ENCODE results near the gene TCOF1.

Gene TCOF1

DNA sequence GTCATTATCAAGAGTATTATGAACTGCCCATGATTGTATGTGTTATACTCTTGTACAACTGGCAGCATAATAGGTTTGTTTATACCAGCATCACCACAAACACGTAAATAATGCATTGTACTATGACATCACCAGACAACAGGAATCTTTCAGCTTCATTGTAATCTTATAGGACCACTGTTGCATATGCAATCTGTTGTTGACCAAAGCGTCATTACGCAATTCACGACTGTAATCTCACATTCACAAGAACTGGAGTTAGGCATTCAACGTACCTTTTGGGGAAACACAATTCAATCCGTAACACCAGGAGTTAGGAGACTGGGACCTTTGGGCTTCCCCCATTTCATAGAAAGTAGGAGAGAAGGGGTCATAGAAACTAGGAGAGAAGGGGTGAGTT lies 34.4 kb upstream of the TCOF1 start:
- DNase-seq = peak; percentile 29

- no peak for DNase-seq
Measured at GRCh38 chr5:150323819-150324218, 33.7 kb upstream of the TCOF1 start.

DNA sequence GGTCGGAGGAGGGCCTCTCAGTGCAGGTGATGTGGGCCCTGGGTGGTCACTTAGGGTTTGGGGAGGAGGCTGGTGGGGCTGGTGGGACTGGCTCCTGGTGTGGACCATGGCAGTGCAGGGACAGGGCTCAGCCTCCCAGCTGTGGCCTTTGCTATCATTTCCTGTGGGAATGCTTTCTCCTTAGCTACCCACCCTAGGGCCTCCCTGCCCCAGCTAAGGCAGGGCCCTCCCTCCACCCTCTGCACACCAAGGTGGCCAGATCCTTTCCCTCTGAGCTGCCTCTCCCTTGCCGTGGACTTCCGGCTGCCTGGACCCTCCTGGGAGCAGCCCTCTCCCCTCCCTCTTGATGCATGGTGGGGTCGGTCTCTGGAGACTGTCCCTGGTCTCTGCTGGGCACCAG lies 32.1 kb upstream of the TCOF1 start:
- DNase-seq = no peak

GRCh38 chr5:150326707-150327106 lies 30.8 kb upstream of the TCOF1 start:
- DNase-seq = no peak

DNA sequence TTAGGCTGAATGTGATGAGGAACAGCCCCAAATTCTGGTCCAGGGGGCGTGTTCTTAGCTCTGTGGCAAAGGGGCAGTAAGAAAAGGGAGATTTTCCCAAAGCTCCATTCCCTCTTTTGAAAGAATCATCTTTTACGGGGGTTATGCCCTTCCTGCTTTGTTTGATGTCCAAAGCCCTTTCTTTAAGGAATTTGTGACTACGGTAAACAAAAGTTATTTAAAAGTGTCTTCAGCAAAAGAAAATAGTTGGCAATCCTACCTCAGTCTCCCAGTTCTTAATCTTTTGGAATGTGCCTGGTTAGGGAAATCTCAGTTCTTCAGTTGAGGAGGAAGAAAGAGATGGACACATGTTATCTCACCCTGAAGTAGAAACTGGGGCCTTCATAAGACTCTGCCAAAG lies 30.4 kb upstream of the TCOF1 start:
- DNase-seq = no peak

- DNase-seq = no peak
Measured at GRCh38 chr5:150328515-150328914, 29.0 kb upstream of the TCOF1 start.

DNA sequence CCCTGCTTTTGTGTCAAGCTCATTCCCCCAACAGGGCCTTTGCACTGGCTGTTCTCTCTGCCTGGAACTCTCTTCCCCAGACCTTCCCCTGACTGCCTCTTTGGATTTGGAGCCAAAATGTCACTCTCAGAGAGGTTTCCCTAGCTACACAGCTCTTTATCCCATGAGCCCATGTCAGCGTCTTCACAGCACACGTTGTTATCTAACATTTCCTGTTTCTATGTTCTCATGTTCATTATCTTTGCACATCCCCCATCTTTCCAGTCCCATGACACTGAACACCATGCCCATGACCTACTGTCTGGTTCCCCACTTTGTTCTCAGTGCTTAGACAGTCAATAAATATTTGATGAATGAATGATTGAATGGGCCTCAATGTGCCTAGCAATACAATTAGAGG lies 28.5 kb upstream of the TCOF1 start:
- no peak for DNase-seq

- no peak for DNase-seq
Measured at GRCh38 chr5:150329881-150330876, 27.3 kb upstream of the TCOF1 start.

DNA sequence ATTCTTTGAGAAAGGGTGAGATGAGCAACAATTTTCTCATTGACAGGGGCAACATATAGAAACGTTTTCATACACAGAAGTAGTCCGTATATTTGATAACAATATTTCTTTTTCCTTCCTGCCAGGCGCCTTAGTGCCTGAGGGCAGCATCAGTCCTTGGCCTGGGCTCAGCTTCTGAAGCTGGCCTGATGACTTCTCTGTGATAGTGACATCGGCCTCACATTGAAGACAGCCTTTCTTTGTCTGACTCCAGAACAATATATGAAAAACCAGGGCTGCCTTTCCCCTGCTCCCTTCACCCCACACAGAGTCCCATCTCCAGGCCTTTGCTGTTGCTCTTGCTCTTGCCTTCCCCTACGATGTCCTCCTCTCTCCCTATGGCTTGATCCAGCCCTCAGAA lies 24.1 kb upstream of the TCOF1 start:
- no peak for DNase-seq

- no peak for DNase-seq
Measured at GRCh38 chr5:150335778-150336177, 21.7 kb upstream of the TCOF1 start.

GRCh38 chr5:150338546-150338945 lies 19.0 kb upstream of the TCOF1 start:
- DNase-seq = no peak

GRCh38 chr5:150339165-150339564 lies 18.3 kb upstream of the TCOF1 start:
- peak; percentile 45 for DNase-seq

DNA sequence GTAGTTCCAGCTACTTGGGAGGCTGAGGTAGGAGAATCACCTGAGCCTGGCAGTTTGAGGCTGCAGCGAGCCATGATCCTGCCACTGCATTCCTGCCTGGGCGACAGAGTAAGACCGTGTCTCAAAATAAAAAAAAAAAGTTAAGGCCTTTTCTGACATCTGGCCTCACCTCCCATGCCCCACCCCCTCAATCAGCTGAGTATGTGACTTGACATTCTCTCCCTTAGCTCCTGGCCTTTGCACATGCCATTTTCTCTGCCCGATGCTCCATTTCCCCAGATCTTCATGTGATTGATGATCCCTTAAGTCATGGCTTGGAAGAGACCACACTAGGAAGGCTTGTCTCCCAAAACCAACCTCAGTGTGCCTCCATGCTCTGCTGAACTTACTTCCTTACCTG lies 17.7 kb upstream of the TCOF1 start:
- no peak for DNase-seq

DNA sequence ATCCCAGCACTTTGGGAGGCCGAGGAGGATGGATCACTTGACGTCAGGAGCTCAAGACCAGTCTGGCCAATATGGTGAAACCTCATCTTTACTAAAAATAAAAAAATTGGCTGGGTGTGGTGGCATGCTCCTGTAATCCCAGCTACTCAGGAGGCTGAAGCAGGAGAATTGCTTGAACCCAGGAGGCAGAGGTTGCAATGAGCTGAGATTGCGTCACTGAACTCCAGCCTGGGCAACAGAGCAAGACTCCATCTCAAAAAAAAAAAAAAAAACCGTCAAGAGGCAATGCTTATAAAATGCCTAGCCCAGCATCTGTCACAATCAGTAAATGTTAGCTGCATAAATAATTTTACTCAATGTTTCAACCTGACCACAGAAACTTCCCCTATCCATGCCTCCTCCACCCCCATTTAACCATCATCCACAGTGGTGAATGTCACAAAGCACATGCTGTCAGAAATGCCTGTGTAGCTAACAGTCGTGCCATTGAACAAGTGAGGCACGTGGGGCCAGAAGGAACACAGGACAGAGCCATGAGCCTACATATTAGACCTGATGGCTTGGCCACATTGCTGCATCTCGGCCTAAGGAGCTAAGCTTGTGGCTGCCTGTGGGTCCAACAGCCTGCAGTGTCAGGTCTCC lies 16.8 kb upstream of the TCOF1 start:
- peak; percentile 68 for DNase-seq

DNA sequence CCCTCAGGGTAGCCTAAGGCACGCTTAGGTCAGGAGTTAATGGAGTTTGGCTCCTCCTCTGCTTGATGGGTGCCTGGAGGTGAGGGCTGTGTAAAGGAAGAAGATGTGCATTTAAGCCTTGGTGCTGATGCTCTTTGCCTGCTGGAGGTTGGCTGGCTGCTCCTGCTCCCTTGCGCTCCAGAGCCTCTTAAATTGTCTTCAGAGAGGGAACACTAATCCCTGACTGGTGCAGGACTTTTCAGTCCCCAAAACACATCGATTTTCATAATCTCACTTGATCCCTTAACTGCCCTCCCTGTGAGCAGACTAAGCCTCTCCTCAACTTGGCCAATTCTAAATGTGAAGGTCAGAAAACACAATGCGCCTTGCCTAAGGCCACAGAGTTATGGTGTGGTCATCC lies 16.2 kb upstream of the TCOF1 start:
- peak; percentile 40 for DNase-seq

DNA sequence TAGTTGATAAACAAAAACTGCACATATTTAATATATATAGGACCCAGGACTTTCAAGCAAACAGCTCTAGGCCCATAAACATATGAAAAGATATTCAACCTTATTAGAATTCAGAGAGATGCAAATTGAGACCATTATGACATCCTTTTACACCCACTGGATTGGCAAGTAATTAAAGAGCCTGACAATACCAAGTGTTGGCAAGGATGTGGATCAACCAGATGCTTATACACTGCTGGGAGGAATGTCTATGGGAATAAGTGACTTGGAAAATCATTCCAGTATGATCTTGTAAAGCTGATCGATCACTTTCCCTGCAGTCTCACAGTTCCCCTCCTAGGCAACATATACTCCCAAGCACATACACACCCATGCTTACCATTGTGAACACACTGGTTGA lies 15.5 kb upstream of the TCOF1 start:
- no peak for DNase-seq

GRCh38 chr5:150342583-150342982 lies 14.9 kb upstream of the TCOF1 start:
- DNase-seq = peak; percentile 33

DNA sequence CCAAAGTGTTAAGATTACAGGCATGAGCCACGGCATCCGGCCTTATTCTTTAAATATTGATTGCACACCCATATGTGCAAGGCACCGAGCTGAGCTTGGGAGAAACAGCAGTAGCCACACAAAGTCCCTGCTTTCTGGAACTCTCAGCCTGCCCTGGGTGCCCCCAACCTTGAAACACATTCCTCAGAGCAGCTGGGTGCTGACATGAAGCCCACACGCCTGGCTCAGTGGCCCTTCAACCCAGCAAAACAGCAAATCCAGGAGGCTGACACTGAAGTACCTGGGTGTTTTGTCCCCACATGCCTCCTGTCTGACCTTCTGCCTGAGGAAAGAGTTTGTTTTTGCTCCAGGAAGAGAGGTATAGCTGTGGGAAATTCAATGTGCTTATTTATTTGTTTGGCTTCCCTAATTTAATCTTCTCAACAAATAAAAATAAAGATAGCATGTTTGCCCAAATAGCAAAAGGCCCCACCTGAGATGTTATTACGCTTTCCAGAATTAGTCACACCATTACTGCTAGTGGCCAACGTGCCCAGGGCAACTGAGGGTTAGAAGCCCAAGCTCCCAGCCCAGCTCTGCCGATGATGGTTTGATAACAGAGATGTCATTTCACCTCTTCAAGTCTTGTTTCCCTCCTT lies 13.4 kb upstream of the TCOF1 start:
- DNase-seq = no peak

GRCh38 chr5:150345716-150346115 lies 11.8 kb upstream of the TCOF1 start:
- DNase-seq = no peak

GRCh38 chr5:150346592-150346991 lies 10.9 kb upstream of the TCOF1 start:
- DNase-seq = no peak

DNA sequence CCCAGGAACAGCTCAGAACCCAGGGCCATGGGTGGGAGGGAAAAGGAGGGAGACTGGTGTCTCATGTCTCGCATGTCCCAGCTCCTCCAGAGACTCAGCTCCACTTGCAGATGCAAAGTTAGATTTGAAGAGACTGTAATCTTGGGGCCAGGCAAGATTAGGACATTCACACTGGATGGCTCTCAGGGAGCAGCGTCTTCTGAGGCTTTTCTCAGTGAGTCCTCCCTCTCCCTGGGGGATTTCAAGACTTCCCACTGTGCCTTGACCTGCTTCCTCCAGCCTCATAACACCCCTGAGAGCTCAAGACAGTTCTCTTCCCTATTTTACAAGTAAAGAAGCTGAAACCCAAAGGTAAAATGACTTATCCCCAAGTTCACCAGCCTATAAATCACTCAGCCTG lies 10.5 kb upstream of the TCOF1 start:
- DNase-seq = peak; percentile 35

GRCh38 chr5:150347451-150347850 lies 10.0 kb upstream of the TCOF1 start:
- DNase-seq = peak; percentile 40

DNA sequence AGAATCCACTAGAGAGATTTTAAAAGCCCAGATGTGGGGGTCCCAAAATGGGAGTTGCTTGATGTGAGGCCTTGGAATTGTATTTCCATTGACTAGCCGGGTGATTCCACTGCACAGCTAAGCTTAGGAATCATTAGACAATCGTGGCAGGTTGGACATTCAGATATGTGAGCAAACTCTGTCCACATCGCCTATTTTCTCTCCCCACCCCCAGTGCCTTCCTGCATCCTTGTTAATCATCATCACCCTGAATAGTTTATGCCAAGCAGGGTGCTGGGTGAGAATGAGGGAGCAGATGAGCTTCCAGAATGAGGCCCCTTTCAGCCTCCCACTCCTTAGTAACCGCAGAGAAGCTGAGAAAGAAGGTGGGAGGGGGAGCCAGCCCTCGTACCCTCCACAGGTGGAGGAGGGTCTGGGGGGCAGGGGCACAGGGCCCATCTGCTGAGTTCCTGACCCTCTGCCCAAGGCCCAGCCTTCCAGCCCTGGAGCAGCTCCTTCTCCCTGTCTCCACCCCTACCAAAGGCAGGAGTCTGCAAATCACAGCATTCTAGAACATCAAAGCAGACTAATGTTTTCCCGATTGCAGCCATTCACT lies 7.7 kb upstream of the TCOF1 start:
- DNase-seq = no peak
